MCF 10A (cell line): Measurements from ENCODE around the gene TAP2. TPM values are rescaled to one million over a fixed set of nuclear protein-coding genes. Genes with fewer than 3 reads are reported as not detected.
"Not testable (repeated sequence)": the region's sequence is repeated elsewhere in the genome, so short reads cannot be mapped to it uniquely, and the experiment has no call there.

Source experiments
- BruUV-seq: library from RNA; stranded (reverse); fragments of 400-500 nt; replicated peaks from 2 replicates; lab custom pipeline; 2021; lab: Mats Ljungman, UMichigan
- CTCF ChIA-PET: fragments of 300-600 bp; sonication (Branson Sonifier 250); formaldehyde crosslinking; extraction: SDS; loops from one replicate; lab custom pipeline; 2021; ENCODE audit warnings: antibody characterized with exemption, inconsistent platforms; lab: Yijun Ruan, JAX
- POLR2A ChIA-PET: fragments of 300-600, 350-650 bp; sonication (Branson Sonifier 250); formaldehyde crosslinking; extraction: SDS; loops from one replicate; lab custom pipeline; 2020; ENCODE audit warnings: antibody characterized with exemption, inconsistent platforms; lab: Yijun Ruan, JAX
- DNase-seq: peaks from one replicate; pipeline ENCODE4 v3.0.0-alpha.2; 2018; ENCODE audit not compliant: unreplicated experiment
- H3K27ac Mint-ChIP-seq: one replicate; pipeline ENCODE4 v1.8.0; 2022; ENCODE audit warnings: mild to moderate bottlenecking, low read depth, mixed read lengths; ENCODE audit not compliant: unreplicated experiment
- H3K27me3 Mint-ChIP-seq: one replicate; pipeline ENCODE4 v1.8.0; 2022; ENCODE audit warnings: mixed read lengths; ENCODE audit not compliant: insufficient read depth, unreplicated experiment
- H3K36me3 Mint-ChIP-seq: one replicate; pipeline ENCODE4 v1.8.0; 2022; ENCODE audit warnings: mild to moderate bottlenecking, moderate library complexity, mixed read lengths; ENCODE audit not compliant: insufficient read depth, unreplicated experiment
- H3K4me1 Mint-ChIP-seq: one replicate; pipeline ENCODE4 v1.8.0; 2022; ENCODE audit warnings: mixed read lengths; ENCODE audit not compliant: insufficient read depth, unreplicated experiment
- H3K4me3 Mint-ChIP-seq: one replicate; pipeline ENCODE4 v1.8.0; 2022; ENCODE audit warnings: mild to moderate bottlenecking, moderate library complexity, mixed read lengths; ENCODE audit not compliant: unreplicated experiment
- H3K9me3 Mint-ChIP-seq: one replicate; pipeline ENCODE4 v1.8.0; 2022; ENCODE audit warnings: mixed read lengths; ENCODE audit not compliant: unreplicated experiment
- CTCF ChIP-seq: fragments of 200-600 bp; IDR thresholded peaks from one replicate; pipeline ENCODE4 v1.8.0; 2022; ENCODE audit warnings: antibody characterized with exemption, mild to moderate bottlenecking; ENCODE audit not compliant: unreplicated experiment
- intact Hi-C: fragments of 100-400 bp; cut with micrococcal nuclease; formaldehyde crosslinking; loops from 2 replicates; pipeline ENCODE4 v1.14.1; 2022
- total RNA-seq: library from RNA; stranded (reverse); gene quantifications from 2 replicates; pipeline ENCODE4 v1.2.3, GENCODE V29; 2022

Gene TAP2
- total RNA-seq, 1 experiment from 2014 or later, result 61.2 TPM

DNA sequence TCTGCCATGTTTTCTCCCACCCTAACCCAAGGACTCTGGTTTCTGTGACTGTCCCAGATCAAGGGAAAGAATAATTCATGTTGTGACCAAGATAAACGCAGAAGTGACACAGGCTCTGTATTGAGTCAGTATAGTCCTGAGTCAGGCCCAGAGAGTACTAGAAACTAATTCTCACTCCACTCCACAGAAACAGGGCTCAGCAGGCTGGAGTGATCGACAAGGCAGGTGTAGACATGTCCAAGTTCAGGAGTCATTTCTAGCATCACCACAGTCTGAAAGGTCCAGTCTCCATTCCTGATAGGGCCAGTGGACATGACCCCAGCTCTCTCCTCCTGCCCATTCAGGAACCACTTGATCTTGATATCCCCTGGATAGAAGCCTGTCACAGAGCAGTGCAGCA, 24.4 kb downstream of the TAP2 start:
- BruUV-seq, result no TSS peak
- H3K9me3 Mint-ChIP-seq, result no peaks in the 10 kb centered on the region
- no peaks in the 10 kb centered on the region for H3K36me3 Mint-ChIP-seq
- no peak overlapping the region for H3K4me3 Mint-ChIP-seq
- peaks cover 3% of the 10 kb centered on the region for H3K4me1 Mint-ChIP-seq
- H3K27ac Mint-ChIP-seq, result no peak overlapping the region
- ChIA-PET POLR2A (interaction anchor here (1.1 kb wide), 1 partner anchor 30 kb away, joined by 4 read pairs; no protein-coding TSS in a partner anchor), CTCF (interaction anchor here (0.5 to 0.7 kb wide), 5 partner anchors 54 to 619 kb away, joined by 3 to 4 read pairs (median 4); no protein-coding TSS in a partner anchor)
- no peak for DNase-seq
- intact Hi-C loops, result no loop called here
- no peaks in the 10 kb centered on the region for H3K27me3 Mint-ChIP-seq
- TF ChIP-seq CTCF, result no peak

GRCh38 chr6:32809171-32809570, 29.4 kb downstream of the TAP2 start:
- H3K27me3 Mint-ChIP-seq, result peaks cover 28% of the 10 kb centered on the region
- no peak for DNase-seq
- ChIA-PET CTCF (interaction anchor here (0.7 kb wide), 3 partner anchors 24 to 279 kb away, joined by 3 read pairs; partner anchors contain the start of genes HLA-DRB5 and TAP2), POLR2A (interaction anchor here (0.9 kb wide), 1 partner anchor 11 kb away, joined by 4 read pairs; no protein-coding TSS in a partner anchor)
- H3K27ac Mint-ChIP-seq, result no peak overlapping the region
- BruUV-seq, result no TSS peak
- no peaks in the 10 kb centered on the region for H3K4me1 Mint-ChIP-seq
- no peak overlapping the region for H3K4me3 Mint-ChIP-seq
- intact Hi-C loops, result no loop called here
- no peaks in the 10 kb centered on the region for H3K9me3 Mint-ChIP-seq
- no peaks in the 10 kb centered on the region for H3K36me3 Mint-ChIP-seq
- no peak for TF ChIP-seq CTCF

GRCh38 chr6:32807020-32807580, 31.4 kb downstream of the TAP2 start:
- Mint-ChIP-seq H3K36me3 (no peaks in the 10 kb centered on the region), H3K9me3 (no peaks in the 10 kb centered on the region), H3K4me3 (no peak overlapping the region), H3K27ac (no peak overlapping the region), H3K27me3 (peaks cover 48% of the 10 kb centered on the region), H3K4me1 (no peaks in the 10 kb centered on the region)
- POLR2A ChIA-PET, result no interaction called here
- CTCF ChIA-PET, result interaction anchor here (0.6 to 1.4 kb wide), 4 partner anchors 9 to 61 kb away, joined by 3 to 6 read pairs (median 4); partner anchors contain the start of gene TAP1
- TF ChIP-seq CTCF, result no peak
- intact Hi-C loops, result no loop called here
- DNase-seq, result no peak
- BruUV-seq, result no TSS peak

- H3K36me3 Mint-ChIP-seq, BruUV-seq, H3K4me1 Mint-ChIP-seq, H3K9me3 Mint-ChIP-seq, H3K4me3 Mint-ChIP-seq, DNase-seq, POLR2A ChIA-PET, H3K27ac Mint-ChIP-seq, intact Hi-C loops: not testable (repeated sequence)
- CTCF ChIA-PET, result interaction anchor here (0.7 to 1.4 kb wide), 2 partner anchors 63 to 376 kb away, joined by 3 to 6 read pairs; no protein-coding TSS in a partner anchor
- H3K27me3 Mint-ChIP-seq, result peaks cover 62% of the 10 kb centered on the region
These were observed 33.1 kb downstream of the TAP2 start for GRCh38 chr6:32805404-32805803.
